WTC11 (cell line): ENCODE data around the gene SRRT. TPM values are rescaled to one million over a fixed set of nuclear protein-coding genes. Genes with fewer than 3 reads are reported as not detected.

Experiments
- ATAC-seq: fragments of 200-7000 bp; cut with Tn5 transposase; 2 replicates; pipeline ENCODE4 v1.10.0; 2021; ENCODE audit warnings: mild to moderate bottlenecking, moderate library complexity
- CTCF ChIA-PET: fragments of 300-600 bp; sonication (Branson Sonifier 250); formaldehyde crosslinking; loops from one replicate; lab custom pipeline; 2021; ENCODE audit warnings: antibody characterized with exemption; lab: Charles Lee
- POLR2A ChIA-PET: fragments of 350-600 bp; sonication (Branson Sonifier 250); formaldehyde crosslinking; loops from one replicate; lab custom pipeline; 2021; ENCODE audit warnings: antibody characterized with exemption; lab: Charles Lee
- DNase-seq: peaks from one replicate; pipeline ENCODE4 v3.0.0; 2021; ENCODE audit warnings: low spot score
- H3K27ac Mint-ChIP-seq: 2 replicates; pipeline ENCODE4 v1.8.0; 2021; ENCODE audit warnings: mixed read lengths
- H3K27me3 Mint-ChIP-seq: 2 replicates; pipeline ENCODE4 v1.8.0; 2021; ENCODE audit warnings: low read depth, mild to moderate bottlenecking, moderate library complexity, mixed read lengths
- H3K36me3 Mint-ChIP-seq: 2 replicates; pipeline ENCODE4 v1.8.0; 2021; ENCODE audit warnings: mixed read lengths
- H3K4me1 Mint-ChIP-seq: 2 replicates; pipeline ENCODE4 v1.8.0; 2022; ENCODE audit warnings: mixed read lengths
- H3K4me3 Mint-ChIP-seq: 2 replicates; pipeline ENCODE4 v1.8.0; 2021; ENCODE audit warnings: mild to moderate bottlenecking, moderate library complexity, mixed read lengths
- H3K9me3 Mint-ChIP-seq: 2 replicates; pipeline ENCODE4 v1.8.0; 2021; ENCODE audit warnings: mixed read lengths
- ATF1 ChIP-seq: sonication (generic); formaldehyde crosslinking; IDR thresholded peaks from 2 replicates; pipeline ENCODE4 v1.8.1; 2023; ENCODE audit warnings: mild to moderate bottlenecking, moderate library complexity, missing genetic modification reagents
- FOXK1 ChIP-seq: sonication (generic); formaldehyde crosslinking; IDR thresholded peaks from 2 replicates; pipeline ENCODE4 v1.8.0; 2022; ENCODE audit warnings: mild to moderate bottlenecking, moderate library complexity, missing genetic modification reagents
- FOXP4 ChIP-seq: sonication (generic); formaldehyde crosslinking; IDR thresholded peaks from 2 replicates; pipeline ENCODE4 v1.8.0; 2022; ENCODE audit warnings: mild to moderate bottlenecking, missing genetic modification reagents
- GTF2I ChIP-seq: fragments of 250-450 bp; sonication (Bioruptor Pico); conservative IDR thresholded peaks from 2 replicates; pipeline ENCODE4 v1.4.0; 2021; ENCODE audit warnings: mild to moderate bottlenecking
- HMGXB4 ChIP-seq: sonication (generic); formaldehyde crosslinking; IDR thresholded peaks from 2 replicates; pipeline ENCODE4 v1.8.1; 2023; ENCODE audit warnings: mild to moderate bottlenecking, moderate library complexity, missing genetic modification reagents
- MAX ChIP-seq: sonication (generic); formaldehyde crosslinking; IDR thresholded peaks from 2 replicates; pipeline ENCODE4 v1.8.0; 2022; ENCODE audit warnings: mild to moderate bottlenecking, missing genetic modification reagents
- NFE2L1 ChIP-seq: sonication (generic); formaldehyde crosslinking; IDR thresholded peaks from 2 replicates; pipeline ENCODE4 v1.8.1; 2023; ENCODE audit warnings: missing genetic modification reagents
- NFYB ChIP-seq: sonication (generic); formaldehyde crosslinking; conservative IDR thresholded peaks from 2 replicates; pipeline ENCODE4 v1.8.0; 2022; ENCODE audit warnings: low read depth, missing genetic modification reagents
- NR2C2 ChIP-seq: sonication (generic); formaldehyde crosslinking; IDR thresholded peaks from 2 replicates; pipeline ENCODE4 v1.8.0; 2022; ENCODE audit warnings: mild to moderate bottlenecking, missing genetic modification reagents
- PRRX2 ChIP-seq: fragments of 250-450 bp; sonication (Bioruptor Pico); IDR thresholded peaks from 2 replicates; pipeline ENCODE4 v1.8.0; 2021; ENCODE audit warnings: mild to moderate bottlenecking
- SMAD4 ChIP-seq: sonication (generic); formaldehyde crosslinking; IDR thresholded peaks from 2 replicates; pipeline ENCODE4 v1.8.0; 2022; ENCODE audit warnings: mild to moderate bottlenecking, missing genetic modification reagents
- SP1 ChIP-seq: sonication (generic); formaldehyde crosslinking; conservative IDR thresholded peaks from 2 replicates; pipeline ENCODE4 v1.8.1; 2022; ENCODE audit warnings: missing genetic modification reagents
- USF2 ChIP-seq: sonication (generic); formaldehyde crosslinking; IDR thresholded peaks from 2 replicates; pipeline ENCODE4 v1.8.1; 2023; ENCODE audit warnings: mild to moderate bottlenecking, missing genetic modification reagents, moderate library complexity
- ZBTB43 ChIP-seq: sonication (generic); formaldehyde crosslinking; IDR thresholded peaks from 2 replicates; pipeline ENCODE4 v1.8.1; 2023; ENCODE audit warnings: mild to moderate bottlenecking, missing genetic modification reagents
- ZMAT4 ChIP-seq: fragments of 250-450 bp; sonication (Bioruptor Pico); IDR thresholded peaks from 2 replicates; pipeline ENCODE4 v1.9.0; 2021; ENCODE audit warnings: mild to moderate bottlenecking
- ZNF138 ChIP-seq: sonication (generic); formaldehyde crosslinking; conservative IDR thresholded peaks from 2 replicates; pipeline ENCODE4 v1.8.1; 2022; ENCODE audit warnings: mild to moderate bottlenecking, moderate library complexity, missing genetic modification reagents
- ZNF232 ChIP-seq: sonication (generic); formaldehyde crosslinking; IDR thresholded peaks from 2 replicates; pipeline ENCODE4 v1.8.0; 2022; ENCODE audit warnings: mild to moderate bottlenecking, missing genetic modification reagents
- ZNF423 ChIP-seq: fragments of 250-450 bp; sonication (Bioruptor Pico); IDR thresholded peaks from 2 replicates; pipeline ENCODE4 v2.1.2; 2022; ENCODE audit warnings: mild to moderate bottlenecking, moderate library complexity
- total RNA-seq: library from RNA; stranded (reverse); gene quantifications from 3 replicates; pipeline ENCODE4 v1.2.3, GENCODE V29; 2021

Gene SRRT
- total RNA-seq, 1 experiment from 2014 or later = 238 TPM

- TF ChIP-seq MAX (CRISPR knock-in tag) (peak; percentile 84), ZMAT4 (no peak), GTF2I (CRISPR knock-in tag) (no peak), USF2 (peak; percentile 96), ZBTB43 (CRISPR knock-in tag) (peak; percentile 79; the same call in 1 of the 2 replicates), SMAD4 (CRISPR knock-in tag) (no peak), PRRX2 (CRISPR knock-in tag) (no peak), ZNF423 (CRISPR knock-in tag) (peak; percentile 92), SP1 (CRISPR knock-in tag) (peak; percentile 83), FOXP4 (CRISPR knock-in tag) (no peak), ATF1 (no peak), NFE2L1 (CRISPR knock-in tag) (peak; percentile 26; the same call in 1 of the 2 replicates), ZNF232 (CRISPR knock-in tag) (no peak), ZNF138 (CRISPR knock-in tag) (no peak)
Measured at GRCh38 chr7:100867040-100867775, 7.7 kb upstream of the SRRT start, which contains the start of gene TRIP6 (continued).

- no peaks in the 10 kb centered on the region for H3K27me3 Mint-ChIP-seq
- H3K27ac Mint-ChIP-seq = peak overlapping the region; percentile 89
- no peaks in the 10 kb centered on the region for H3K9me3 Mint-ChIP-seq
- ATAC-seq (peak; percentile 21), DNase-seq (peak; percentile 42)
- peak overlapping the region; percentile 92 for H3K4me3 Mint-ChIP-seq
- peaks cover 8% of the 10 kb centered on the region for H3K4me1 Mint-ChIP-seq
- CTCF ChIA-PET = no interaction called here
- TF ChIP-seq FOXP4 (CRISPR knock-in tag) (0 out of 2 replicates have a peak, but pooled peaks have one; percentile 34), HMGXB4 (no peak), NFYB (CRISPR knock-in tag) (no peak), FOXK1 (CRISPR knock-in tag) (0 out of 2 replicates have a peak, but pooled peaks have one; percentile 33), NR2C2 (CRISPR knock-in tag) (no peak)
- TF ChIP-seq, all 79 proteins: peak for 2
- POLR2A ChIA-PET = interaction anchor here (2.1 kb wide), 1 partner anchor 16 kb away, joined by 6 read pairs; the partner anchor contains the start of gene SLC12A9
- H3K36me3 Mint-ChIP-seq = peaks cover 32% of the 10 kb centered on the region
Measured at GRCh38 chr7:100867776-100868485, 7.0 kb upstream of the SRRT start.
